ENCODE data around the gene C11orf16. TPM values are rescaled to one million over a fixed set of nuclear protein-coding genes. Genes with fewer than 3 reads are reported as not detected.
A peak's percentile ranks its signal among the peaks of the same experiment; 100 is the strongest.
"Not testable (repeated sequence)": the region's sequence is repeated elsewhere in the genome, so short reads cannot be mapped to it uniquely, and the experiment has no call there.

Gene C11orf16
- total RNA-seq, 1 donor from 2014 or later, result not detected

DNA sequence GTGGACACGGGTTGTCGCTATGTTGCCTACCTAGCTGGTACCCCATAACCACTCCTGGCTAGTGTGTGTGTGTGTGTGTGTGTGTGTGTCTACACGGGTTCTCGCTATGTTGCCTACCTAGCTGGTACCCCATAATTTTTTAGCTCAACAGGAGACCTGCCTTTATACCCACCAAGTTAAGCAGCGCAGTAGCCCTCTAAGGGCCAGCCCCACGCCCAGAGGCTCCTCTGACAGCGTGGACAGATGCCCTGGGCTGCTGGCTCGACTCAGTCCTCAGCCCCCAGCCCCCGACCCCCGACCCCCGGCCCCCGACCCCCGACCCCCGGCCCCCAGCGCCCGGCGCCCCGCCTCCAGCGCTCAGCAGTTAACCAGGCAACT lies 22.1 kb downstream of the C11orf16 start:
- ATAC-seq (ENCODE audit: poor library complexity) (peak; percentile 3), DNase-seq (no peak)
- intact Hi-C loops (cut with DNase I), result loop anchor here (5.0 kb wide), 1 partner anchor 228 kb away; the partner anchor contains the start of genes RPL27A and TRIM66

DNA sequence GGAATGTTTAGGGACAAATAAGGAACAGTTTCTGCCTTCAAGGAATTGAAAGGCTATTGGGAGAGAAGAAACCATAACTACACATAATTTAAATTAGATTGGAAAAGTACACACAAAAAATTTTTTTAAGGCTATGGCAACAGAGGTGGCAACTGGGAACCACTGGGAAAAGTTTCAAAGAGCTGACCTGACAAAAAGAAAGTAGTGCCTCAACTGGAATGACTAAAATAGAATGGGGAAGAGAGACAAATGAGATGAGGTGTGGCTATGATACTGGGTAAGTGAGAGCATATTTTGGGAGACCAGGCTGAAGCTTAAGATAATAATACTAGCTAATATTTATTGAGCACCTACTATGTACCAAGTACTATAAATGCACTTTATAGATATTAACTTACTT lies 24.6 kb downstream of the C11orf16 start:
- intact Hi-C loops (cut with DNase I), result no loop called here
- DNase-seq (no peak), ATAC-seq (ENCODE audit: poor library complexity) (no peak)

DNA sequence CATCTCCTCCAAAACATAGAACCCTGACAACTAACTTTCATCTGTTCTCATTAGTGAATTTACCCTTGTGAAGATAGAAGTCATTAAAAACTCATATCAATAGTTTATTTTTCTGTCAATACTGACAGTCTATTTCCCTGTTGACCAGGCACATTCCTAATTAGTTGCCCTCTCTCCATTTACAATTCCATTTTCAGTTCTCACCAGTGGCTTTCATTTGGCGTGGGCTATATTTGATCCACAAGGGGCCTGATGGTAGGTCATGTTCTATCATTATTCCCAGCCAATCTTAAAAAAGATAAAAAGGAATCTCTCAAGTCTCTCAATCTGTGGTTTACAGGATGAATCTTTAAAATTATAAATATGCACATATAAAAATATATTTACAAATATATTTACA lies 25.6 kb downstream of the C11orf16 start:
- no peak for DNase-seq
- ATAC-seq (ENCODE audit: poor library complexity), result no peak
- intact Hi-C loops (cut with DNase I), result no loop called here

DNA sequence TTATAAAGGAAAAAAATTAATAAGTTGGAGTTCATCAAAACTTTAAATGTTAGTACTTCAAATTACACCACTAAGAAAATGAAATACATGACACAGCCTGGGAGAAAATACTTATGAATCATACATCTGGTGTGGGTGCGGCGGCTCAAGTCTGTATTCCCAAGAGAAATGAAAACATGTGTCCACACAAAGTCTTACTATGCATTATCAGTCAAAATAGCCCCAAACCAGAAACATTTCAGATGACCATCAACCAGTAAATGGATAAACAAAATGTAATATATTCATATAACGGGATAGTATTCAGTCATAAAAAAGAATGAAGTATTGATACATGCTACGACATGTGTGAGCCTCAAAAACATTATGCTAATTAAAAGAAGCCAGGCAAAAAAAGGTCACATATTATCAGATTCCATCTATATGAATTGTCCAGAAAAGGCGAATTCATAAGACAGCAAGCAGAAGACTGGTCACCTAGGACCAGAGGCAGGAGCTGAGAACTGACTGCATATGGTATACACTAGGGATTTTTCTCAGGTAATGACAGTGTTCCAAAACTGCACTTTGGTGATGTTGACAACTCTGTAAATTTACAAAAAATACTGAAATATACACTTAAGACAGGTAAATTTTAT lies 27.1 kb downstream of the C11orf16 start:
- DNase-seq (no peak), ATAC-seq (ENCODE audit: poor library complexity) (no peak)
- intact Hi-C loops (cut with DNase I), result no loop called here

DNA sequence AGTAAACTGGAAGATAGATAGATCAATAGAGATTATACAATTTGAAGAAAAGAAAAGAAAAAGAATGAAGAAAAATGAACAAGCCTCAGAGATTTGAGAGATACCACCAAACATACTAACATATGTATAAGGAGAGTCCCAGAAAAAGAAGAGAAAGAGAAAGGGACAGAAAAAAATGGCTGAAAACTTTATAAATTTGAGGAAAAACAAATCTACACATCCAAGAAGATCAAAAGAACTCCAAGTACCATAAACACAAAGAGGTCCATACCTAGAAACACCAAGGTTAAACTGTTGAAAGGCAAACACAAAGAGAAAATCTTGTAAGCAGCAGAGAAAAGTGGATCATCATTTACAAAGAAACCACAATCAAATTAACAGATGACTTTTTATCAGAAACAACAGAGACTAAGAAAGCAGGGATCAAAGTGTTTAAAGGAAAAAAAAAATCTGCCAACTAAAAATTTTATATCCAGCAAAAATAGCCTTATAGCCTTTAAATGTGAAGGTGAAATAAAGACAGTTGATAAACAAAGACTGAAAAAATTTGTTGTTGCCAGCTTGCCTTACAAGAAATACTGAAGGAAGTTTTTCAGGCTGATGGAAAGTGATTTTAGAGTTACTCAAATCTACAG lies 33.5 kb downstream of the C11orf16 start:
- intact Hi-C loops (cut with DNase I), result no loop called here
- ATAC-seq (ENCODE audit: poor library complexity) (no peak), DNase-seq (no peak)

DNA sequence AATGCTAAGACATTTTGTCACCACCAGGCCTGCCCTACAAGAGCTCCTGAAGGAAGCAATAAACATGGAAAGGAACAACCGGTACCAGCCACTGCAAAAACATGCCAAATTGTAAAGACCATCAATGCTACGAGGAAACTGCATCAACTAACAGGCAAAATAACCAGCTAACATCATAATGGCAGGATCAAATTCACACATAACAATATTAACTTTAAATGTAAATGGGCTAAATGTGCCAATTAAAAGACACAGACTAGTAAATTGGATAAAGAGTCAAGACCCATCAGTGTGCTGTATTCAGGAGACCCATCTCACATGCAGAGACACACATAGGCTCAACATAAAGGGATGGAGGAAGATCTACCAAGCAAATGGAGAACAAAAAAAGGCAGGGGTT lies 41.6 kb downstream of the C11orf16 start:
- ATAC-seq (ENCODE audit: poor library complexity); intact Hi-C loops (cut with DNase I); DNase-seq: not testable (repeated sequence)

DNA sequence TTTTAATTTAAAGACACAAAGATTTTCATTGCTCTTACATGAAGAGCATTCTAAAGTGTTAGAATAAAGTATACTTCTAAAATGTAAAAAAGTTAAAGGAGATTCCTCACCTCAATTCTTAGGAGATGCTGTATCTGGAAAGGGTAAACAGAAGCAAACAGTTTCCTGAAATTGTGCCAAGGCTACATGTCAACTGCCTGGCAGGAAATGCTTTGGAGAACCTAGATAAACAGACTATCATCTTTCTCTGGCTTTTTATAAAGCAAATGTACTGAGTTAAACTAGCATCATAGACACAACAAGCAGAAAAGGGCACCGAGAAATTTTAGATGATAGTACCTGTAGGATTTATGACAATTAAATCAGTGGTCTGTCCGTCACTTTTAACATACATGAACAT lies 46.4 kb downstream of the C11orf16 start:
- no peak for ATAC-seq (ENCODE audit: poor library complexity)
- intact Hi-C loops (cut with DNase I), result no loop called here

DNA sequence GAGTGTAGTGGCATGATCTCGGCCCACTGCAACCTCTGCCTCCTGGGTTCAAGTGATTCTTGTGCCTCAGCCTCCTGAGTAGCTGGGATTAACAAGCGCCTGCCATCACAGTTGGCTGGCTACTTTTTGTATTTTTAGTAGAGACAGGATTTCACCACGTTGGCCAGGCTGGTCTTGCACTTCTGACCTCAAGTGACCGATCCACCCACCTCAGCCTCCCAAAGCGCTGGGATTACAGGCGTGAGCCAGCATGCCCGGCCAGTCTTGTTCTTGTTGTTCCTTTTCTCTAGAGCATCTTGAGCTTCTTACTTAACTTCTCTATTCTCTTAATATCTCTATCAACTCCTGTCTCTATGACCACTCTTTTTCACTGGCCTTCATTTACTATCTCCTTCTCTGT lies 51.2 kb downstream of the C11orf16 start:
- intact Hi-C loops (cut with DNase I); DNase-seq; ATAC-seq (ENCODE audit: poor library complexity): not testable (repeated sequence)

More for the DNA sequence above, 46.4 kb downstream of the C11orf16 start:
- DNase-seq, result no peak

DNA sequence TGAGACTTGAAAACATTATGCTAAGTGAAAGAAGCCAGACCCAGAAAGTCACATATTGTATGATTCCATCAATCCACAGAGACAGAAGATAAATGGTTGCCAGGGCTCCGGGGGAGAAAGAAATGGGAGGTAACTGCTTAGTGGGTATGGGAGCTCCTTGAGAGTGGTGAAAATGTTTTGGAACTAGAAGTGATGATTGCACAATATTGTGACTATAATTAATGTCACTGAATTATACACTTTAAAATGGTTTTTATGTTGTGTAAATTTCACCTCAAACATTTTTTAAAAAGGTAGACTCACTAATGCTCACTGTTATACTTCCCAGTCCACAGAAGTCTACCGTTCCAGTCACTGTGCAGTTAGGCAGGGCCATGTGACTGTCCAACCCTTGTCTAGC lies 54.0 kb downstream of the C11orf16 start:
- intact Hi-C loops (cut with DNase I), result no loop called here
- ATAC-seq (ENCODE audit: poor library complexity) (no peak), DNase-seq (no peak)

DNA sequence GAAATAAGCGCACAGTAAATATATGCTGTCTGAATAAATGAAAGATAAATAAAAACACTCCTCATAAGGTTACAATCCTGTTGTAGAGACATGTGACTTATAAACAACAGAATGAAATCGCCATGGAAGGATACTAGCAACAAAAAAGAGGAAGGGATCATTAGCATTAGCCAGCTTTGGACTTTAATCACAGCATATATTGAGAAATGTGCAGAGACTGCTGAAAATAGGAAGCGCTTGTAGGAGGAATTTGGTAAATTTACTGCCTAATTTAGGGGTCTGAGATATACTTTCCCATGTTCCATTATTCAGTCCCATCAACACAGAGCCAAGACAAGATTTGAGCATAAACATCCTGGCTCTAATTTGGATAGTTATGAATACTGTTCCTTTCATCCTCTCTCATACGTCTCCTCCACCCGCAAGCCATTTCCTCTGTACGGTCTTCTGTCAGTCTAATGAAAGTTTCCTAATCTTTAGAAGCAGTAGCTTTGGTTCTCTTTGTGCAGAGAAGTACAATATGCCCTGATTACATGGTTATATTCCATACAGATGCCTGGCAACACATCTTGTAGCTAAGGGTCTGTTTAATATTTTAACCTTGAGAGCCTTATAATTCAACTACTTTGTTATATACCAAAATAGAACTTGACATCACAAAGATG lies 58.9 kb downstream of the C11orf16 start:
- DNase-seq (no peak), ATAC-seq (ENCODE audit: poor library complexity) (no peak)
- intact Hi-C loops (cut with DNase I), result no loop called here

DNA sequence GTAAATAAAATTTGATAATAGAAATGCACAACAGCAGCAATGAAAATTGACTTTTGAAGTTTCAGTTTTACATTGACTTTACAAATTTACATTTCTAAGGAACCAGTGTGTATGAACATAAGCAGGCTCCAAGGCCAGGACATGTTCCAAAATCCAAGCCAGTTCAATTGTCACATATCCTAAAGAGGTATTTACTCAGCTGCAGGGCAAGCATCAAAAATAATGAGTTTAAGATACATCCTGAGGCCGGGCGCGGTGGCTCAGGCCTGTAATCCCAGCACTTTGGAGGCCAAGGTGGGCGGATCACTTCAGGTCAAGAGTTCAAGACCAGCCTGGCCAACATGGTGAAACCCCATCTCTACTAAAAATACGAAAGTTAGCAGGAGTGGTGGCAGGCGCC lies 60.8 kb downstream of the C11orf16 start:
- no peak for DNase-seq
- ATAC-seq (ENCODE audit: poor library complexity), result no peak
- intact Hi-C loops (cut with DNase I), result no loop called here

DNA sequence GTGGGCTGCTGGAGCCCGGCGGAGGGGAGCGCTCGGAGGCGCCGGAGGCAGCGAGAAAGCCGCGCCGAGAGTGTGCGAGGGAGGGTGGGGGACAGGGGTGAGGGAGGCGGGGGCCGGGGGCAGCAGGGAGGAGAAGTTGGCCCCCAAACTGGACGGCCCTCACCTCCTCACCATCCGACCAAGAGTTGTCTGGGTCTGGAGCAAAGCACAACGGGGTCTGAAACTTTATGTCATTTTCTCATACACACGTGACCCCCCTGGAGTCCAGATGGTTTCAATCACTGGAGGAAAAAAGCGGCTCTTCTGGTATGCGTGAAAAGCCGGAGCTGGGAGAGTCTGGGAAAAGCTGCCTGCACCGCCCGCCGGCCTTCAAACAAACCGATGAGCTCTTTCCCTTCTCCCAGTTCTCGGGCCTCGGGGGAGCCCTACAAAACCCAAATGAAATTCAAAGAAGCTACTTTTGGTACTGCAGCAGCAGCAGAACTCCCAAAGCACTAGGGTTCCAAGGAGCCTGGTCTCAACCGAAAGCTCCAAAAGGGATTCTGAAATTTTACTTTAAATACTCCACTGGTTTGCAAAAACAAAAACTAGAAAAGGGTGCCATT lies 61.5 kb downstream of the C11orf16 start:
- ATAC-seq (ENCODE audit: poor library complexity) (peak; percentile 86), DNase-seq (peak; percentile 76)
- intact Hi-C loops (cut with DNase I), result no loop called here

DNA sequence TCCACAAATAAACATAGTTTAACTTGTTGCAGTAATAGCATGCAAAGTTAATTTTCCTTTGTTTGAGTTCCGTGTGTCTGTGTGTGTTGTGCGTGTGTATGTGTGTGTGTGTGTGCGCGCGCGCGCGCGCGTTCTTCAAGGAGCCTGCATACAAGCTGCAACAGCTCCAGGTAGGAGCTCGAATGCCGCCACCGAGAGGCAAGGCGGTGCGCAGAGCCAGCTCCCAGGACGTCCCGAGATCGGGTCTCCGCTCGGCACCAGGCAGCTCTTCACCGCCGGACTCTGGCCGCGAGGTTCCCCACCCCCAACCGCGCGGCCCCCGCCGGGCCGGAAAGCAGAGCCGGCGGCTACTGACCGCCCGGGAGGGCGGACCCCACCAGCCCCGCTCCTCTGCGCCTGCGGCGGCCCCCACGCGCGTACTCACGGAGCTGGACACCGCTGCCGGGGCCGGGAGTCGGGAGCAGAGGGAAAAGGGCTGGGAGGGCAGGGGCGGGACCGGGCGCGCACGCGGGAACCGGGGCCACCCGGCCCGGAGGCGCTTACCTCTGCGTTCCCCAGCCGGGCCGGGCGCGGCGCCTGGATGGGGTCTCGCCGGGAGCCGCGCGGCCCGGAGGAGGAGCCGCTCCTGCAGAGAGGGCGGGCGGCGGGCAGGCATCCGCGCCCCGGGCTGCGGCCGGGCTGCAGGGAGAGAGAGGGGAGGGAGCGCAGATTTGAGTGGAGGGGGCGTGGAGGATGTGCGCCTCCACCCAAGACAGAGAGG lies 62.2 kb downstream of the C11orf16 start:
- DNase-seq, result peak; percentile 67
- ATAC-seq (ENCODE audit: poor library complexity), result peak; percentile 84
- intact Hi-C loops (cut with DNase I), result no loop called here

Other genes with a start within 250 kb of the C11orf16 start
- gene AKIP1, start 21.8 kb downstream of the C11orf16 start, total RNA-seq, result 26.8 TPM
- not detected for gene ASCL3, start 10.1 kb upstream of the C11orf16 start, total RNA-seq
- 39.7 TPM for gene TMEM9B, start 31.5 kb upstream of the C11orf16 start, total RNA-seq
- gene NRIP3, start 71.1 kb upstream of the C11orf16 start, total RNA-seq, result 1.0 TPM
- 1.9 TPM for gene SCUBE2, start 158.7 kb upstream of the C11orf16 start, total RNA-seq

Measured in Right ventricle myocardium superior (tissue), 1 donor.